ENCODE measurements around the gene RHOXF2.
"Not testable (repeated sequence)": the region's sequence is repeated elsewhere in the genome, so short reads cannot be mapped to it uniquely, and the experiment has no call there.

The RHOXF2 gene, protein sequence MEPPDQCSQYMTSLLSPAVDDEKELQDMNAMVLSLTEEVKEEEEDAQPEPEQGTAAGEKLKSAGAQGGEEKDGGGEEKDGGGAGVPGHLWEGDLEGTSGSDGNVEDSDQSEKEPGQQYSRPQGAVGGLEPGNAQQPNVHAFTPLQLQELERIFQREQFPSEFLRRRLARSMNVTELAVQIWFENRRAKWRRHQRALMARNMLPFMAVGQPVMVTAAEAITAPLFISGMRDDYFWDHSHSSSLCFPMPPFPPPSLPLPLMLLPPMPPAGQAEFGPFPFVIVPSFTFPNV

DNA sequence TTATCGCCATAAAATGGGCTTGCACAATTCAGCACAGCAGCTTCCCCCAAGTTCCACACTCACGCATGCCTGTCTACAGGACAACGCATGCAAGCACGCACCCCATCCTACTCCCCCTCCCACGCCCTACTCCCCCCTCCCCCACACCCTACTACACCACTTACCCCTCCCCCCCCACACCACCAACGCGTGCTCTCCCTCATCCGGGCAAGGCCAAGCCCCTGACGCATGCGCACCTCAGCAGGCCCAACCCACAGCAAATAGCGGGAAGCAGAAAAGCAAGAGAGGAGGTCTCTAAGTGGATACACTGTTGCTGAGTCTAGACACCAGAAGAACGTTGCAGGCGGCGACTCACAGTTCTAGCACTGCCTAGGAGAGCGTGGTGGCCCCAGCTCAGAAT, at the start of gene RHOXF2:
RHOXF2 (plus strand) TSS at position 301 of the 400 bp plus-strand sequence. CDS start 138 bp downstream, outside the sequence.
- not testable (repeated sequence) for H3K27ac Mint-ChIP-seq; H3K4me3 Mint-ChIP-seq; H3K4me1 Mint-ChIP-seq (ENCODE audit: low read depth); H3K27me3 Mint-ChIP-seq (ENCODE audit: low read depth); H3K36me3 Mint-ChIP-seq (ENCODE audit: low read depth); H3K9me3 Mint-ChIP-seq; DNase-seq (ENCODE audit: low spot score)

DNA sequence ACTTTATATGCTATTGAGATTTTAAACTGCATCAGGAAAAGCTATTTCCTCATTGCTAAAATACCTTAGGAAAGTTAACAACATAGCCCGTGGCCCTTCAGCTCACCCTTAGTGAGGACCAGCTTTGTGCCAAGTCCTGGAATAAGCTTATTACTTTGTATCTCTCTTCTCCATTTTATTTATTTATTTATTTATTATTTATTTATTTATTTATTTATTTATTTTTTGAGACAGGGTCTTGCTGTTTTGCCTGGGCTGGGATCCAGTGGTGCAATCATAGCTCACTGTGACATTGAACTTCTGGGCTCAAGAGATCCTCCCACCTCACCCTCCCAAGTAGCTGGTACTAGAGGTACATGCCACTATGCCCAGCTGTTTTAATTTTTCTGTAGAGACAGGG, 49.0 kb upstream of the RHOXF2 start:
- Mint-ChIP-seq H3K4me3 (no peak overlapping the region), H3K27me3 (ENCODE audit: low read depth) (no peaks in the 10 kb centered on the region), H3K27ac (no peak overlapping the region), H3K4me1 (ENCODE audit: low read depth) (no peaks in the 10 kb centered on the region), H3K36me3 (ENCODE audit: low read depth) (no peaks in the 10 kb centered on the region), H3K9me3 (no peaks in the 10 kb centered on the region)
- DNase-seq (ENCODE audit: low spot score): no peak

DNA sequence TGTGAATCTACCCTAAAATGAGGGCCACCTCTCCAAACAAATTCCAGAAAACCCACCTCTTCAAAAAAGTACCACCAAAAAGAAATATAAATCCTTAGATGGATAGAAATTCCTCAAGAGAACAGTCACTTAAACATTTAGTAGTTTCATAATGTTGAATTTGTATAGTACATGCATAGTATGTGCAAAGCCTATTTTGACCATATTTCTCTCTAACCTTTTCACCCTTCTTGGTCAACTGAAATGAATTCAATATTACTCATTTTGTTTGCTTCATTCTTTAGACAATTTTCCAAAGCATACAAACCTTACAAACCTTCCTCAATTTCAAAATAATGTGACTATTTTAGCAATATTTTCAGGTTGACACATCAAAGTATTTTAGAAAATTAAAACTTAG, 46.8 kb upstream of the RHOXF2 start:
- no peak for DNase-seq (ENCODE audit: low spot score)
- no peaks in the 10 kb centered on the region for H3K36me3 Mint-ChIP-seq (ENCODE audit: low read depth)
- H3K27me3 Mint-ChIP-seq (ENCODE audit: low read depth): no peaks in the 10 kb centered on the region
- no peaks in the 10 kb centered on the region for H3K9me3 Mint-ChIP-seq
- H3K4me3 Mint-ChIP-seq: no peak overlapping the region
- no peak overlapping the region for H3K27ac Mint-ChIP-seq
- H3K4me1 Mint-ChIP-seq (ENCODE audit: low read depth): no peaks in the 10 kb centered on the region

DNA sequence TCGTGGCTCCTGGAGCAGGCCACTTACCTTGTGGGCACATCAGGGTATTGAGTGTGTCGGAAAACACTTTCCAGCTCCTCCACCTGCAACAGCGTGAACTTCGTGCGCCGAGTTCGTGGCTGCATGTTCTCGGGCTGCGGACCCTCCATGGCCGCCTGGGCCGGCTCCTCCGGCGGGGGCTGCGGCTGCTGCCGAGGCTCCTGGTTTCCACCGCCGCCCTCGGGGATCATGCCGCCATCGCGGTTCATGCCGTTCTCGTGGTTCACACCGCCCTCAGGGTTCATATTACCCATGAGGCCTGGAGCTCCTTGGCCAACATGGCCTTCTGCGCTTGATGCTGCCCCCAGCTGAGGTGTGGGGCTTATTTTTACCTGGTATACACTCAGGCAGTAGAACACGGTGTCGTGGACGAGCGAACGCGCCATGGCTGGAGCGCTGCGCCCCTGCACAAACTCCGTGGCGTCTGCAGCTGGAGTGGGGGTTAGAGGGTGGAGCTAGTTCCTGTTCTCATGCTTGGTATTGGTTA, 42.9 kb upstream of the RHOXF2 start, which contains the start of gene RHOXF1:
RHOXF1 (minus strand) TSS at position 476 of the 526 bp plus-strand sequence; CDS start at position 425, 51 bp downstream.
- no peak for DNase-seq (ENCODE audit: low spot score)
- Mint-ChIP-seq H3K27me3 (ENCODE audit: low read depth) (no peaks in the 10 kb centered on the region), H3K27ac (no peak within 1 kb of the TSS), H3K4me3 (no peak within 1 kb of the TSS), H3K36me3 (ENCODE audit: low read depth) (no peaks in the 10 kb centered on the region), H3K4me1 (ENCODE audit: low read depth) (no peaks in the 10 kb centered on the region), H3K9me3 (no peaks in the 10 kb centered on the region)

DNA sequence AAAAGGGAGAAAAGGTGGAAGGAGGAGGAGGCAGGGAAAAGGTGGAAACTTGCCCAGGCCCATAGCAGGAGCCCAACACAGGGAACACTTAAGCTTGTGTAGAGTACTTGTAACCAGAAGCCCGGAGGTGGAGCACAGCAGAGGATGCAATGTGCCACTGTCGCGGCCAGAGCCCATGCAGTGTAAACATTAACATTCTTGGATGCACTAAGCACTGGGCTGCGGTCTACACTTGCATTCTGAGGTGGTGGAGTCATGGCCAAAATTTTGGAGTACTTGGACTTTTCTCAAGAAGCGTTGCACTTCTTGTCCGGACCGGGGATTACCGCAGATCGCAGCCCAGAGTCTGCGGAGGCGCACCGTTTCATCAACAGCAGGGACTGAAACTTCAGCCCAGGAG, 38.2 kb upstream of the RHOXF2 start:
- DNase-seq (ENCODE audit: low spot score): no peak
- H3K27ac Mint-ChIP-seq: no peak overlapping the region
- H3K36me3 Mint-ChIP-seq (ENCODE audit: low read depth): no peaks in the 10 kb centered on the region
- H3K4me1 Mint-ChIP-seq (ENCODE audit: low read depth): no peaks in the 10 kb centered on the region
- H3K27me3 Mint-ChIP-seq (ENCODE audit: low read depth): no peaks in the 10 kb centered on the region
- no peaks in the 10 kb centered on the region for H3K9me3 Mint-ChIP-seq
- no peak overlapping the region for H3K4me3 Mint-ChIP-seq

DNA sequence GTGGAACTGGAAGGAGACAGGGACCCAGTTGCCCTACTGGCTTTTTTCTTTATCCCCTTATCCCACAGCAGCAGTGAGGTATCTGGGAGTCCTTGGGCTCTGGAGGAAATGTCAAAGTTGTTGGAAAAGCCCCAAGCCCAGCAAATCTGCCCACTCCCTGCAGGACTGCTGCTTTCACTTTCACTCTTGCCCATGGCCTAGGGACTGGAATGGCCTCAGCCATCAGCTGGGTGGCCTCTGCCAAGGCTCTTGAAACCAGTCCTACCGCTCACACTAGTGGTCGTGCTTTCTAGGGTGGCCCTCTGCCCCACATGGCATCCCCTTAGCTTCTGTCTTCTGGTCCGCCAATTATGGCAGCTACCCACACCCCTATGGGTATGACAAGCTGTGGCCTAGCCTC, 33.0 kb upstream of the RHOXF2 start:
- DNase-seq (ENCODE audit: low spot score): no peak
- H3K9me3 Mint-ChIP-seq: no peaks in the 10 kb centered on the region
- no peaks in the 10 kb centered on the region for H3K36me3 Mint-ChIP-seq (ENCODE audit: low read depth)
- H3K4me3 Mint-ChIP-seq: no peak overlapping the region
- H3K4me1 Mint-ChIP-seq (ENCODE audit: low read depth): no peaks in the 10 kb centered on the region
- no peaks in the 10 kb centered on the region for H3K27me3 Mint-ChIP-seq (ENCODE audit: low read depth)
- H3K27ac Mint-ChIP-seq: no peak overlapping the region

DNA sequence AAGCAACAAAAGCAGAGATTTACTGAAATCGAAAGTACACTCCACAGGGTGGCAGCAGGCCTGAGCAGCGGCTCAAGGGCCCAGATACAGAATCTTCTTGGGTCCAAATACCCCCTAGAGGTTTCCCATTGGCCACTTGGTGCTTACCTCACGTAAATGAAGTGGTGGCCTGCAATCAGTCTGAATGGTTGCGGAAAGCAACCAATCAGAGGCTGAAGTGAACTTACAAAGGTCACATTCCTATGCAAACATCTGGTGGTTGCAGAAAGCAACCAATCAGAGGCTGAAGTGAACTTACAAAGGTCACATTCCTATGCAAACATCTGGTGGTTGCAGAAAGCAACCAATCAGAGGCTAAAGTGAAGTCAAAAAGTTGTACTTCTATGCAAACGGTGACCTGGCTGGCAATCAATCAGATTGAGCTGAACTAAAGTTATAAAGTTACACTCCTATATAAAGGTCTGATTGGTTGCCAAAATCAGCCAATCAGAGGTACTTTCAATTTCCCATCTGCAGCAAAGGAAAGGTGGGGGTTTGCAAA, 30.0 kb upstream of the RHOXF2 start:
- H3K9me3 Mint-ChIP-seq; H3K27ac Mint-ChIP-seq; H3K4me3 Mint-ChIP-seq; DNase-seq (ENCODE audit: low spot score); H3K27me3 Mint-ChIP-seq (ENCODE audit: low read depth); H3K36me3 Mint-ChIP-seq (ENCODE audit: low read depth); H3K4me1 Mint-ChIP-seq (ENCODE audit: low read depth): not testable (repeated sequence)

DNA sequence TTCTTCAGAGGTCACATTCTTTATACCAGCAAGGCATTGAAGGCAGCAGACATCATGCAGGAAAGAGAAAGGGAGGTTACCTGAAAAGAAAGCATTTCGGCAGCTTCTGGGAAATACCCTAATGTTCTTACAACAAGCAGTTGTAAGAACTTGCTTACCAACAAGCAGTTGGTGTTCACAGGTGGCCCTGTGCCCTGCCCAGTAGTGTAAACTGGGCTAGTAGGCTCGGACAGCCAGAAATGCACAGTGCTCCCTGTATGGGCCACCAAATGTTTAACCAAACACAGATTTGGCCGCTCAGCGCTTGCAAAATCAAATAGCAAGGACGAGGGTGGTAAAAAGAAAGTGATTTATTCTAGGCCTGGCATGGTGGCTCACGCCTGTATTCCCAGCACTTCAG, 22.3 kb upstream of the RHOXF2 start:
- no peak for DNase-seq (ENCODE audit: low spot score)
- Mint-ChIP-seq H3K9me3 (no peaks in the 10 kb centered on the region), H3K27me3 (ENCODE audit: low read depth) (peaks cover 2% of the 10 kb centered on the region), H3K4me1 (ENCODE audit: low read depth) (peaks cover 3% of the 10 kb centered on the region), H3K27ac (no peak overlapping the region), H3K36me3 (ENCODE audit: low read depth) (no peaks in the 10 kb centered on the region), H3K4me3 (no peak overlapping the region)

DNA sequence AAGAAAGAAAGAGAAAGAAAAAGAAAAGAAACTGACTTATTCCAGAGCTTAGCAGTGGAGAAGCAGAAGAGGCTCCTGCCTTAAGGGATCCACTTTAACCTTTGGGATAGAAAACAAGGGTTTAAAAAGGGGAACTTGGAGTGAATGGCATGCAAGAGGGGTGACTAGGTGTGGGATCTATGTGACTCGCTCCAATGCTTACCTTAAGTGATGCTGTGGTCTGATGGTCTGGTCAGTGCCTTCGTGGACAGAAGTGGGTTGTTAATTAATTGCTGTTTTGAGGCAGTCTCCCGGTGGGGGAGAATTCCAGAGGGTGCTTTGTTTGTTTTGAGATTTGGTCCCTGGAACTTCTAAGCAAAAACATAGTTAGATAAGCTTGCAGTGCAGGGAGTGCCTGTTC, 21.6 kb upstream of the RHOXF2 start:
- no peak overlapping the region for H3K27ac Mint-ChIP-seq
- peaks cover 2% of the 10 kb centered on the region for H3K27me3 Mint-ChIP-seq (ENCODE audit: low read depth)
- no peaks in the 10 kb centered on the region for H3K36me3 Mint-ChIP-seq (ENCODE audit: low read depth)
- DNase-seq (ENCODE audit: low spot score): no peak
- no peak overlapping the region for H3K4me3 Mint-ChIP-seq
- H3K4me1 Mint-ChIP-seq (ENCODE audit: low read depth): peaks cover 3% of the 10 kb centered on the region
- H3K9me3 Mint-ChIP-seq: no peaks in the 10 kb centered on the region

DNA sequence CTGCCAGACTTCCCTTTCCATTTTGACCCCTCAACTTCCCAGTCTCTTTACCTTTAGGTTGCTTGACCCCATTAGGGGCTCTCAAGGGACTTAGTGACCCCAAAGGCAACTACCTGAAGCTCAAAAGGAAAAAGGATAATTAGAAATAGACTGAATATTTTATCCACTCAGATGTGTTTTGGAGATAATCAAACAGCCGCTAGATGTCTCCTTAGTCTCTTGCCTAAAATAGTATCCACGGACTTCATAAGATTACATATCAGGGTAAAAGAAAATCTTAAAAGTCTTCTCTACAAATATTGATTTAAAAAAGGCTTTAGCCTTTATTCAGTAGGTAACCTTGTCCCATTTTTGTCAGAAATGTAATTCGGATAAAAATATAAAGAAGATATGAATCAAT, 21.0 kb upstream of the RHOXF2 start:
- H3K36me3 Mint-ChIP-seq (ENCODE audit: low read depth): no peaks in the 10 kb centered on the region
- DNase-seq (ENCODE audit: low spot score): no peak
- H3K27ac Mint-ChIP-seq: no peak overlapping the region
- no peak overlapping the region for H3K4me3 Mint-ChIP-seq
- peaks cover 3% of the 10 kb centered on the region for H3K4me1 Mint-ChIP-seq (ENCODE audit: low read depth)
- H3K27me3 Mint-ChIP-seq (ENCODE audit: low read depth): peaks cover 2% of the 10 kb centered on the region
- H3K9me3 Mint-ChIP-seq: no peaks in the 10 kb centered on the region

DNA sequence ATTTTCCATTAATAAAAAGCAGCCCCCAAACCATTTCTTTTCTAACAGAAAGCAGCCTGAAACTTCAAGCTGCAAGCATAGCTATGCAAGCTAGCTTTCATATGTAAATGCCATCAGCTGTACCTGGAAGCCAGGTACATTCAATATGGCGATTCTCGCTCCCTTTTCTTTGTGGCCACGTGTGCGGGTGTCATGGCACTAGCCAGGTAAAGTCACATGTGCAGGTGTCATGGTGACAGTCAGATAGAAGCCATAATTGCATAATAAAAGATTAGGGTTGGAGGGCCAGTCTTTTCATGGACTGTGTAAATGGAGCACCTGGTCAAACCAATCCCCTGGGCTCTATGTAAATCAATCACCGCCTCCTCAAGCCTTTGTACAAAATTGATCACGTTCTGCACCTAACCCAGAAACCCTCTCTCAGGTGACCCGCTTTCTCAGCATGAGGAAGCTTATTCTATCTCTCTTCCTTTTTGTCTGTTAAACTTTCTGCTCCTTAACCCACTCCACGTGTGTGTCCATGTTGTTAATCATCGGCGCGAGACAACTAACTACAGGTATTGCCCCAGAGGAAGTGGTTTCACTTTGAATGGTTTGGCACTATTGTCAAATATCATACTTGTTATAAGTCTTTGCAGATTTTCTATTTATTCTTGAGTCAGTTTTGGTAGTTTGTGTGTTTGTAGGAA, 18.0 kb upstream of the RHOXF2 start:
- Mint-ChIP-seq H3K9me3 (no peaks in the 10 kb centered on the region), H3K4me1 (ENCODE audit: low read depth) (peaks cover 5% of the 10 kb centered on the region), H3K27me3 (ENCODE audit: low read depth) (peaks cover 2% of the 10 kb centered on the region), H3K36me3 (ENCODE audit: low read depth) (no peaks in the 10 kb centered on the region), H3K27ac (no peak overlapping the region), H3K4me3 (no peak overlapping the region)
- DNase-seq (ENCODE audit: low spot score): no peak

DNA sequence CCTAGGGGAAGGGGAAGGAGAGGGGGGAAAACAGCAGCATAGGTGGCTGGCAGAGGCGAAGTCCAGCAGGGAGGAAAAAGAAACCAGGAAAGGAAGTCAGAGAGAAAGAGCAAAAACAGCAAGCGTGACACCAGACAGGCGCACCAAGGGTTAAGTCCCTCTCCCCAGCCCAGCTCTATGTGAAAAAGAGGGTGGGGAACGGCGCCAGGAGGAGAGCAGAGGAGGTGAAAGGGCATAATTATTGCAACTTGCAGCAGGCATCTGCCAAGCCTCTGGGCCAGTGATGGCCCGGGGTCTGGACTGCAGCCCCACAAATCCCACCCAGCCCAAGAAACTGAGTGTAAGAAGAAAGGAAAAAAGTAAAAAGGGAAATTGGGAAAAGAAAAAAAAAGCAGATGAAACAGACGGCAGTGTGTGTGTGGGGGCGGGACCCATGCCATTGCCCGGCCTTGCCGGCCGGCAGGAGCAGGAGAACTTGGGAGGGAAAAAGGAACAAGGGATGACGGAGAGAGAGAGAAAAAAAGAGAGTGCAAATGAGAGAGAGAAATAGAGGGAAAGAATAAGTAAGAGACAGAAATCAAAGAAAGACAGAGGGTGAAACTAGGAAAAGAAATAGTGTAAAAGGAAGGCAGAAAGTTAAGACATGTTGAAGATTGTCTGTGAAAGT, 14.1 kb upstream of the RHOXF2 start:
- no peak overlapping the region for H3K27ac Mint-ChIP-seq
- H3K36me3 Mint-ChIP-seq (ENCODE audit: low read depth): no peaks in the 10 kb centered on the region
- H3K9me3 Mint-ChIP-seq: peaks cover 6% of the 10 kb centered on the region
- H3K4me3 Mint-ChIP-seq: no peak overlapping the region
- peaks cover 2% of the 10 kb centered on the region for H3K27me3 Mint-ChIP-seq (ENCODE audit: low read depth)
- DNase-seq (ENCODE audit: low spot score): no peak
- H3K4me1 Mint-ChIP-seq (ENCODE audit: low read depth): peaks cover 12% of the 10 kb centered on the region

DNA sequence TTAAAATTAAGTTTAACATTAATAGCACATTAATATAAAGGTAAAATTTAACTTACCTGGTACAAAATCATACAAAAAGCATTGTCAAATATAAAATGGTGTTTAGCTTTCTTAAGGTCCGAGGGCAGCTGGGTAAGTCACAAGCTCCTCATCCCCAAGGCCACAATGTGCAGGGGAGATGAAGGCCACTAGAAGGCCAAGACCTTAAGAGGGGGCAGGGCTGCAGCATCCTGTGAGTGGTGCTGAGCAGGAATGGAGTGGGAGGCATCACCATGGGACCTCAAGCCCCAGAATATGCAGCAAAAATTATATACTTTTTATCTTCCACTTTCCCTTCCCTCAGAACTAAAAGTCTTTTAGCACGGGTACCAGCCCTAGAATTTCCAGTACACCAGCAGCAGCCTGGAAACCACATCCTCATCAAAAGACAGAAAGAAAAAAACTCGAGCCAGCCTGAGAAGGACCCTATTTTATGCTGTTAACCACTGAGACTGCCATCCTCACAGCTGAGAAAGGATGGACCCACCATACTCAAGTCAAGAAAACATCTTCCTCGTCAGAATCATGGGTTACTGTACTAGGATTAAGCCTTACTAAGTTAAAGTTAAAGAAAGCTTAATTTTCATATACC, 13.0 kb upstream of the RHOXF2 start:
- peaks cover 12% of the 10 kb centered on the region for H3K4me1 Mint-ChIP-seq (ENCODE audit: low read depth)
- no peak overlapping the region for H3K27ac Mint-ChIP-seq
- H3K27me3 Mint-ChIP-seq (ENCODE audit: low read depth): peaks cover 2% of the 10 kb centered on the region
- peaks cover 6% of the 10 kb centered on the region for H3K9me3 Mint-ChIP-seq
- no peak for DNase-seq (ENCODE audit: low spot score)
- H3K4me3 Mint-ChIP-seq: no peak overlapping the region
- no peaks in the 10 kb centered on the region for H3K36me3 Mint-ChIP-seq (ENCODE audit: low read depth)

DNA sequence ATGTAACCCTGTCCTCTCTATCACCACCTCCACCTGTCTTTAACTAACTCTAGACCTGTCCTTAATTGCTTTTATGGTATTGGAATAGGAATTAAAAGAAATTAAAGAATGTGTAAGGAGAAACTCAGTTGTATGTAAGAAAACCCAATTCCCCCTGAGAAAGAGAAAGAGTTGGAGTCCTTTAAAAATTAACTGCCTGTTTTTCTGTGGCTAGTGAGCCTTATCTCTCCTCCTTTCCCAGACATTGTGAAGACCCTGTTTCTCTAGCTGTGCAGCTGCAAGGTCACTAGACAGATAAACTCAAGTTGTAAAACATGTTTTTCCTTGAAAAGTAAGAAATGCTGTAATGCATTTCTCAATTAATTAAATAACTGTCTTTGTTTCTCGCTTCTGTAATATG, 12.1 kb upstream of the RHOXF2 start:
- H3K27me3 Mint-ChIP-seq (ENCODE audit: low read depth); H3K36me3 Mint-ChIP-seq (ENCODE audit: low read depth); H3K9me3 Mint-ChIP-seq; H3K4me1 Mint-ChIP-seq (ENCODE audit: low read depth); DNase-seq (ENCODE audit: low spot score); H3K27ac Mint-ChIP-seq; H3K4me3 Mint-ChIP-seq: not testable (repeated sequence)

Data from T-helper 2 cell treated with Interferon-gamma antibody and Interleukin-4, amounts not matched to agents 5 μg/mL and 100 μg/mL, for 36 hours (primary cell).